Ectodermal cell (in vitro differentiated cells): ENCODE measurements around the gene KRT16.
"Not testable (repeated sequence)": the region's sequence is repeated elsewhere in the genome, so short reads cannot be mapped to it uniquely, and the experiment has no call there.

Experiments
- H3K27ac ChIP-seq: 2 replicates; pipeline ENCODE4 v1.7.0; 2013; ENCODE audit warnings: mild to moderate bottlenecking, low read depth, low read length; ENCODE audit not compliant: insufficient read depth, poor library complexity, severe bottlenecking
- H3K27me3 ChIP-seq: 2 replicates; pipeline ENCODE4 v1.7.0; 2013; ENCODE audit warnings: mild to moderate bottlenecking, low read length; ENCODE audit not compliant: insufficient read depth, control insufficient read depth, poor library complexity, severe bottlenecking
- H3K36me3 ChIP-seq: one replicate; pipeline ENCODE4 v1.7.0; 2013; ENCODE audit warnings: low read length; ENCODE audit not compliant: control insufficient read depth, insufficient read depth
- H3K4me1 ChIP-seq: one replicate; pipeline ENCODE4 v1.7.0; 2013; ENCODE audit warnings: low read length; ENCODE audit not compliant: control insufficient read depth, insufficient read depth
- H3K4me3 ChIP-seq: 2 replicates; pipeline ENCODE4 v1.7.0; 2013; ENCODE audit warnings: low read depth, low read length, control low read depth; ENCODE audit not compliant: insufficient read depth
- H3K9me3 ChIP-seq: 2 replicates; pipeline ENCODE4 v1.7.0; 2013; ENCODE audit warnings: mild to moderate bottlenecking, low read length, moderate library complexity; ENCODE audit not compliant: control insufficient read depth
- WGBS, 2 experiments: methylation state at CpG; one replicate each; pipeline ENCODE4 v1.1.7; 2013; ENCODE audit warnings: missing lambda C conversion rate in 2 of 2; 5-methylcytosine and 5-hydroxymethylcytosine counted together

KRT16 gene

GRCh38 chr17:41613277-41614082, 913 bp upstream of the KRT16 start:
- Histone ChIP-seq H3K4me3 (no peak overlapping the region), H3K27me3 (no peaks in the 10 kb centered on the region), H3K9me3 (no peaks in the 10 kb centered on the region), H3K36me3 (no peaks in the 10 kb centered on the region), H3K27ac (no peak overlapping the region), H3K4me1 (peaks cover 16% of the 10 kb centered on the region)
- 85 to 88% methylated on average over 11 of the region's 11 CpGs for WGBS, 2 experiments

- Histone ChIP-seq H3K36me3 (no peaks in the 10 kb centered on the region), H3K27me3 (no peaks in the 10 kb centered on the region), H3K4me3 (no peak overlapping the region), H3K4me1 (peaks cover 4% of the 10 kb centered on the region), H3K27ac (no peak overlapping the region), H3K9me3 (no peaks in the 10 kb centered on the region)
- 94% methylated on average over 25 of the region's 25 CpGs for WGBS, 2 experiments
Observed at GRCh38 chr17:41610965-41611640, 1.5 kb downstream of the KRT16 start.

DNA sequence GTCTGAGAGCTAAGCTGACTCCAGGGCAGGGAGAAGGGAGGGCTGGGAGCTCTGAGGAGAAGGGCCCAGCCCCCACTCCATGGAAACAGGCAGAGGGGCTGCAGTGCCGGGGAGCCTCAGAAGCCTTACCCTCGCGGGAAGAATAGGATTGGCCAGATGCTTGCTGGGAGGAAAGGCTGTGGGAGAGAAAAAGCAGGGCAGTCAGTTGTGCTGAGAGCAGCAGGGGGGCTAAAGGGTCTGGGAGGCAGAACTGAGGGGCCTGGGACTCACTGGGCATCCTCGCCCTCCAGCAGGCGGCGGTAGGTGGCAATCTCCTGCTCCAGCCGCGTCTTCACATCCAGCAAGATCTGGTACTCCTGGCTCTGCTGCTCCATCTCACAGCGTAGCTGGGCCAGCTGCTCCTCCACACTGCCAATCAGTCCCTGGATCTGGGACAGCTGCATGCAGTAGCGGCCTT, 2.5 kb downstream of the KRT16 start:
- not testable (repeated sequence) for H3K27ac ChIP-seq, H3K9me3 ChIP-seq, H3K4me3 ChIP-seq, H3K27me3 ChIP-seq, H3K36me3 ChIP-seq, H3K4me1 ChIP-seq
- 25 to 30% methylated on average over 10 of the region's 10 CpGs for WGBS, 2 experiments

GRCh38 chr17:41606930-41607329, 5.6 kb downstream of the KRT16 start:
- H3K4me1 ChIP-seq, H3K27ac ChIP-seq, H3K27me3 ChIP-seq, H3K9me3 ChIP-seq, H3K36me3 ChIP-seq, H3K4me3 ChIP-seq: not testable (repeated sequence)
- WGBS, 2 experiments = 81 to 82% methylated on average over 4 of the region's 4 CpGs

GRCh38 chr17:41602524-41602923, 10.0 kb downstream of the KRT16 start:
- no peaks in the 10 kb centered on the region for H3K27me3 ChIP-seq
- H3K36me3 ChIP-seq = no peaks in the 10 kb centered on the region
- H3K4me1 ChIP-seq = no peaks in the 10 kb centered on the region
- H3K4me3 ChIP-seq = no peak overlapping the region
- no peak overlapping the region for H3K27ac ChIP-seq
- no peaks in the 10 kb centered on the region for H3K9me3 ChIP-seq
- 85 to 87% methylated on average over 2 of the region's 2 CpGs for WGBS, 2 experiments

DNA sequence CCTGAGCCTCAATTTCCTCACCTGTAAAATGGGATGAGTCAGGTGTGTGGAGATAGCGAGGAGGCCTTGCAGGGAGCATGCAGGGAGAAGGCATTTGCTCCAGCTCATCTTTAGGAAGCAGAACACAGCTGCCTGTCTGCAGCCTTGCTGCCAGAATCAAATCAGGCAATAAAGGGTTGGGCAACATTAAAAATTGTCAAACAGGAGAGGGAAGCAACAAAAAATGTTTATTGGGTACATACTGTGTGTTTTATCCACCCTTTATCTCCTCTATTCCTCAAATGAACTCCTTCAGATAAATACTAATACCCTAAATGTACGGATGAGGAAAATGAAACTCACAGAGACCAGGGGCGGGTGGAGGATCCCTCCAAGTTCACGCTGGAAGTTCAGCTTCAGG, 12.2 kb downstream of the KRT16 start:
- Histone ChIP-seq H3K36me3 (no peaks in the 10 kb centered on the region), H3K4me1 (no peaks in the 10 kb centered on the region), H3K27me3 (no peaks in the 10 kb centered on the region), H3K9me3 (no peaks in the 10 kb centered on the region), H3K27ac (no peak overlapping the region), H3K4me3 (no peak overlapping the region)
- WGBS, 2 experiments = 86 to 94% methylated on average over 4 of the region's 4 CpGs

GRCh38 chr17:41599680-41600079, 12.9 kb downstream of the KRT16 start:
- H3K27me3 ChIP-seq = no peaks in the 10 kb centered on the region
- no peak overlapping the region for H3K27ac ChIP-seq
- no peaks in the 10 kb centered on the region for H3K4me1 ChIP-seq
- WGBS, 2 experiments = 78% methylated on average over 1 of the region's 1 CpG; no CpG with 5 or more reads in 1 of the 2 experiments
- no peak overlapping the region for H3K4me3 ChIP-seq
- H3K9me3 ChIP-seq = no peaks in the 10 kb centered on the region
- no peaks in the 10 kb centered on the region for H3K36me3 ChIP-seq

DNA sequence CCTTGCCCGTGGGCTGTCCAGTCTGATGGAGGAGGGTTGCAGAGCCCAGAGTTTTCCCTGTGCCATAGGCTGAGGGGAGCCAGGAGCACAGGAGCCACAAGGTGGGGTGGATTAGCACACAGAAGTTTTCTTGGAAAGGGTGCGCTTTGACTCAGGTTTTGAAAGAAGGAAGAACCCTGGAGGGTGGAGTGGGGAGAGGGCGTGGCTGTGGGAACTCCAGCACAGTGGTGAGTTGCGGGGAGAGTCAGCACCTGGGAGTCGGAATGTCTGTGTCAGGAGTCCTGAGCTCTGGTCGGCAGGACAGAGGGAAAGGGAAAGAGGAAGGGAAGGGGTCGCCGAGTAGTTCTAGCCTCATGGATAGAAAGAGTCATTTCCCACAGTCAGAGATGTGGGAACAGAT, 17.0 kb downstream of the KRT16 start:
- Histone ChIP-seq H3K27me3 (no peaks in the 10 kb centered on the region), H3K9me3 (no peaks in the 10 kb centered on the region), H3K27ac (no peak overlapping the region), H3K4me1 (peaks cover 14% of the 10 kb centered on the region), H3K4me3 (no peak overlapping the region), H3K36me3 (no peaks in the 10 kb centered on the region)
- whole genome bisulfite sequencing, 2 experiments = 88 to 93% methylated on average over 8 of the region's 8 CpGs

GRCh38 chr17:41594363-41594915, 18.1 kb downstream of the KRT16 start:
- Histone ChIP-seq H3K4me3 (no peak overlapping the region), H3K27me3 (no peaks in the 10 kb centered on the region), H3K36me3 (no peaks in the 10 kb centered on the region), H3K27ac (no peak overlapping the region), H3K9me3 (no peaks in the 10 kb centered on the region), H3K4me1 (peaks cover 14% of the 10 kb centered on the region)
- 64 to 68% methylated on average over 3 of the region's 3 CpGs for WGBS, 2 experiments

DNA sequence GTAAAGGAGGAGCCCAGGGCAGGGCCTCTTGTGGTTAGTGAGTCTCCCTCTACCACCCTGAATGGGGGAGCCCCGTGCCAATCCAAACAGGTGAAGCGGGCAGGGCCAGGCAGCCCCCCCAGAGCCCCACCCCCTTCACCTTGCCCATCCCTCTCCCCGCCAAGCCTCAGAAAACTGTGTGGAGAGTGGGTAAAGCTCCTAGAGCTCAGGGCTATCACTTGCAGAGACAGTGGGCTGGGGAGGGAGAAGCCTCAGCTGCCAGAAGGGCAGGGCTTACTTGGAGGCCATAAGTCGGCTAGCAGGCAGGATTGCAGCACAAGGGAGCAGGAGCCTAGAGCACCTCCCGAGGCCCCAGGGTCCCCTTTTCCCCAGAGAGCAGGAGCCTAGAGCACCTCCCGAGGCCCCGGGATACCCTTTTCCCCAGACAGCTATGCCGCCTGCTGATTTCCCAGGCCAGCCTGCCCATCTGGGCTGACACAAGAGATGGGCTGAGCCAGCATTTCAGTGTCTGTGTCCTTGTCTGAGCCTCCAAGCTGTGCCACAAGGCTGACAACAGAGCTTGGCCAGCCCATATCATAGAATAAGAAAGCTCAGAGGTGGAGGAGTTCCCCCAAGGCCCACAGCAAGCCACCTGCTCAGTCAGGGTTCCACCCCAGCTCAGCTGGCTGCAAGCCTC, 19.1 kb downstream of the KRT16 start:
- no peak overlapping the region for H3K27ac ChIP-seq
- H3K9me3 ChIP-seq = no peaks in the 10 kb centered on the region
- H3K4me3 ChIP-seq = no peak overlapping the region
- no peaks in the 10 kb centered on the region for H3K27me3 ChIP-seq
- no peaks in the 10 kb centered on the region for H3K36me3 ChIP-seq
- WGBS, 2 experiments = 74% methylated on average over 8 of the region's 8 CpGs
- peaks cover 14% of the 10 kb centered on the region for H3K4me1 ChIP-seq
